NCI-H187 treated with DMSO at 0.1 percent for 48 hours (cell line): ENCODE measurements around the gene AIFM3.
"Not testable (repeated sequence)": the region's sequence is repeated elsewhere in the genome, so short reads cannot be mapped to it uniquely, and the experiment has no call there.

ENCODE experiments used
- DNase-seq: peaks from one replicate; lab custom pipeline; 2025; lab: John Stamatoyannopoulos, UW

Gene AIFM3

DNA sequence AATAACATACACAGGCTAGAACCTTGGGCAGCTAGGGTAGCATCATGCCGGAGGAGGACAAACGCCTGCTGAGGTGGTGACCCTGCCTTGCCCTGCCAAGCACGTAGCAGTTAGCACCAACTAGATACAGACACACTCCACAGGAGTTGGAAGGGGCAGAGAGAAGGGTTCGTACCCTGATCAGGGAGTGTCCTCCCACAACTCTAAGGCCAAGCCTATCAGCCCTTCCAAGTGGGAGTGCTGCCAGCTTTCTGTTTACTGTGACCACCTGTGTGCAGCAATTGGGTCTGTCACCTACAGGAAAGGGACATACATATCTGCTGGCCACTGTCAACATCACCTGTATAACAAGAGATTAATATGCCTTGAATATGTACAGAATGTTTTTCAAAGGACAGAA is 36.7 kb downstream of the AIFM3 start:
- DNase-seq, result no peak

DNA sequence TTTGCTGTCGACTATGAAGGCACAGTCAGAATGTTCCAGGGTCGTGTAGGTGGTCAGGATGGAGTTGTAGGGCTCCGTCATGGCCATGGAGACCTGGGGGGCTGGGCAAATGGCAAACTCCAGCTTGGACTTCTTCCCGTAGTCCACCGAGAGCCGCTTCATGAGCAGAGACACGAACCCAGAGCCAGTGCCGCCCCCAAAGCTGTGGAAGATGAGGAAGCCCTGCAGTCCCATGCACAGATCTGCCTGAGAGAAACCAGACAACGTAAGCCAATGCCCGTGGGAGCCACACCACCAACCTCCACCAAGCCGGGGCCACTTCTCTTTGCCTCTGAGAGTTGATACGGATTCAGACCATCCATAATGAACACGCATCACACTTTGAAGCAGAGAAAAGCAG is 42.2 kb downstream of the AIFM3 start:
- not testable (repeated sequence) for DNase-seq

DNA sequence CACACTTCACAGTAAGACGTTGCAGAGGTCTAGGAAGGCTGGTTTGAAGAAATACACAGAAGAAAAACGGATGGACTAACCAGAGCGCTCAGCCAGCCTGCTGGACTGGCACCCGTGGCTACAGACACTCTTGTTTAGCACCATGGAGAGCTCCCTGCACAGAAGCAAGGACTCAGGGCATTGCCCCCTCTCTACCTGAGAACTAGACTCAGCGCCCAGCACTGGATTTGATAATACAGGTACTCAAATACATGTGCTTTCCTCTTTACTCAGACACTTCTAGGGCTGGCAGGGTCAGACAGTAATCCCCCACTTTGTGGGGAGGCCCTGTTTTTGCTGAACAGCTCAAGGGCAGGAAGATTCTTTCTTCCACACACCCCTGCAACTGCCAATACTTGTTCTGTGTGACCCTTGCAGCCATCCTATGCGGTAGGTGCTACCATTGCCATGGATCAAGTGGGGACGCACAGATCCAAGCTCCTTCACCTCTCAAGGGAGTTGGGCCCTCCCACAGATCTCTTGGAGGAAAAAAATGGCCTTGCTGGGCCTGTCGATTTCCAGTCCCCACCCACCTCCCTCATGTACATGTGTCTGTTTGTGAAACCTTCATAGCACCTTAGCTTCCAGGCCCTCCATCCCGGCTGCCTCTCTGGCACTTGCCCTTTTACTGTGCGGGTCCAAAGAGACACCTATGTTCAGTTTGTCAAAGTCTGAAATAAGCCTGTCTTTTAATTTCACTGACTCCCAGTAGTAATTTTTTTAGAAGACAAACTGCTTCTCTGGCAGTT is 42.8 kb downstream of the AIFM3 start:
- no peak for DNase-seq

DNA sequence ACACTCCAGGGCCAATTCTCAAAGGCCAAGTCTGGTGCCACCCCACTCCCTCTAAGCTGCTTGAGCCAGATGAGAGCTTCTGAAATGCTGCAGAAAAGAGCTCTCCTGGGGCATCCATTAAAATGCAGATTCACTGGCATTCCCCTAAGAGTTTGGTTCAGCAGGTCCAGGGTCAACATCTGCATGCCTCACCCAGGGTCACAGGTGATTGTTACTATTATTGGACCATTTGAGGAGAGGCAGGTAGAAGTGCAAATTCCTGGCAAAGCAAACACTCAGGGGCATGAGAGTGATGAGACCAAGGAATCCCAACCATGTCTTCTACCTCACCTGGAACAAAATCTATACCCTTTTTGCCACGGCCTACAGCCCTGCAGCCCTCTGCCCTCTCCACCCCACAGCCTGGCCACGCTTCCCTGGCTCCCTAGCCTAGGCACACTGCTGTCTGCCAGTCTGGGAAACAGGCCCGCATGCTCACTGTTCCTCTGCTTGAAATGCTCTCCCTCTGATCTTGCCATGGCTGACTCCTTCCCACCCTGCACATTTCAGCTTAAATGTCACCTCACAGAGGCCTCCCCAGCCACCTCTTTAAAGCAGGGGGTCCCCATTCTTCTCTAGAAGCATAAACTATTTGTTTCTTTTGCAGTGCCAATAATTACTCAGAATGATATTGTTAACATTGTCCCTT is 43.5 kb downstream of the AIFM3 start:
- no peak for DNase-seq

DNA sequence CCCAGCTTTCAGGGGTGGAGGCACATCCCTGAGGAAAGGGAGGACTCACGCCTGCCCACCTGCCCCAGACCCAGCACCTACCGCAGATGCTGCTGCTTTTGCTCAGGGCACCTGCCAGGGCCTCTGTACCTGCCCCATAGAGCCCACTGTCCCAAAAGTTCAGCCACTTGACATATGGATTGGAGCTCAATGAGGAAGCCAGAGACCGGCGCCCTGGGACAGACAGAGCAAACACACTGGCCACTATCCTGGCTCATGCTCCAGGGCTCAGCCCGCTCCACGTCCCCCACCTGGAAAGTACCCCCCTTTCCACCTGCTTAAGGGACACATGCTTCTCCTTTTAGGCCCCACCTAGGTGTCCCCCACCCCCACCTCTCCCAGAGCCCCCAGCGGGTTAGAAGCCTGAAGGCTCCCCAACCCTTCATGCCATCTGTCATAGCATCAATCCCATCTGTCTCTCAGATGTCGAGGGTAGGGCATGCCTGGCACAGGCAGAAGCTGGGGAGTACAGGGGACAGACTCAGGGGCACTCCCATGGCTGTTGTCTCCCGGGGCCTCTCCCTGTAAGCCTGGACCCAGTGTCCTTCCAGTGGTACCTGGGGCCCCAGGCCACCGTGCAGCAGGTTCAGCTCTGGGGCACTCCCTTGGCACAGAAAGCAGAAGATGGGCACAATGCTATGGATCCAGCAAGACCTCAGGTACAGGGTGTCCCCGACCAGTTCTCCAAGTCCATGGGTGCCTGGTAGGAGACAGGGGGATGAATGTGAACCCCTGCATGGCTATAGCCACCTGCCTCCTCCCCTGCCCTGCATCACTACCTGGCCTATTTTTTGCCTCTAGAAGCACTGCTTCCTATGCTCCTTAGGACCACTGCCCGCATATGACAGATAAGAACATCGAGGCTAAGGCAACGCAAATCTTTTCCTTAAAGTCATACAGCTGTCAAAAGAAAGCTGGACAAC is 45.7 kb downstream of the AIFM3 start:
- DNase-seq, result no peak

DNA sequence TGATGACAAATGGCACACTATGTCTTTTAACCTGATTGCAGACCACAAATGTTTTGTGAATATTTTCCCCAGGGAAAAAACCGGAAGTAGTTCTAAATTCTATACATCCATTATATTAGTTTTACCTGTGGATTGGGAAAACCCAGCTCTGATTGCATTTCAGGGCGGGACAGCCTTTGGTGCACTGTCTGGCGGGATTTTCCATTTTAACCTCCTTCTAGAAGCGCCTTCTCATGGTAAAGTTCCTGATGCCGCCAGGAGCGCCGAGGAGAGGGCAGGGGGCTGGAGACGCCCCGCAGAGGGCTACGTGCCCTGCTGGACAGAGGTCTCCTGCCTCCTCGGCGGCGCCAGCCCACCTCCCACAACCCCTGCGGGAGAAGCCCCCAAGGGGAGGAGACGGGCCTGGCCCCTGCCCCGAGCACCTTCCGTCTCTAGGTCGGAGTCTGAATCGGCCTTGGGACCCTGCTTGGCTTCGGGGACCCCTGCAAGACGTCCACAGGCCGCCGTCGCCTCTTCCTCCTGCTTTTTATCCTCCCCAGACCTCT is 46.7 kb downstream of the AIFM3 start:
- DNase-seq, result no peak

DNA sequence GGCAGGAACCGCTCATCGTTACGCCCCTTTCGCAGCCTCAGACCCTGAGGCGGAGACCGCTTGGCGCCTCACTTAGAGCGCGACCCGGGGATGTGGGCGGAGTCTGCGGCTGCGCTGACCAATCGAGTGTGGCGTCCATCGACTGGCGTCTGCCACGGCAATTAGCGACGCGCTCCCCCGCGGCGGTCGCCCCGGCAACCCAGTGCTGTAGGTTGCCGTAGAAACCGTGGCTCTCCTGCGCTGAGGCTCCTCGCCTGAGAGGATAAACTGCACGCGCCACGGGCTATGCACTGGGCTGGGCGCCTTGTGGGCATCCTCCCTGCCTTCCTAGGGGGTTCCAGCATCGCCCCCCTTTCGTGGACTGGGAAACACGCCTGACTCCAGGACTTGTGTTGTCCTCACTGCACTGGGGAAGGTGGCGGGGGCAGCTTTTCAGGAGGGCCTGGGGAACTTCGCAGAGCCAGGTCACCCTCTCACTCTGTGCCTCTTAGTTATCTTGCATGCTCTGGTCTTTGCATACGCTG is 47.2 kb downstream of the AIFM3 start:
- peak; percentile 45 for DNase-seq

DNA sequence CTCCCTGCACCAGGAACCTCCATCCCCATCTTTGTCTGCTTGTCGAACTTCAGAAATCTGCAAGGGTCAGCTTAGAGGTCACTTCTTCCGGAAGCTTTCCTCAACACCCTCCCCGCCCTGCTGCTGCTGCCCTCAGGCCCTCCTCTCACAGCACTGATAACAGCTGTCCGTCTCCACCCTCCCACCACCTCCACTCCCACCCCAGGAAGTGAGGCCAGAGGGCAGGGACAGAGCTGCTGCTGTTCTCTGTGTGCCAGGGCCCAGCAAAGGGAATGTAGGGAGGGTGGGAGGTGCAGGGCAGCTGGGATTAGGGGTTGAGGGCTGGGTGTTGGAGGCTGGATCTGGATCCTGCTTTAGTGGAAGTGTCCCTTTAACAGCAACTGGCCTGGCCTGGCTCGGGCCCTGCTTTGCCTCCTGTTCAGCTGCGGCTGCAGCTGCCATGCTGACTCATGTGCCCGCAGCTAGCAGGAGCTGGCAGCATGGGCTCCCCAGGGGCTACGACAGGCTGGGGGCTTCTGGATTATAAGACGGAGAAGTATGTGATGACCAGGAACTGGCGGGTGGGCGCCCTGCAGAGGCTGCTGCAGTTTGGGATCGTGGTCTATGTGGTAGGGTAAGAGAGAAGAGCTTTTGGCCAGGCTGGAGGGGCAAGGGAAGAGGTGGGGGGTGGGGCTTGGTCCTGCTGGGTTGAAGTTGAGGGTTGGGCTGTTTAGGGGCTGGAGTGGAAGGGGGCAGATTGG is 47.8 kb downstream of the AIFM3 start, which contains the start of gene P2RX6:
P2RX6 (plus strand) TSS at position 440 of the 740 bp plus-strand sequence; CDS start at position 450, 10 bp downstream.
- DNase-seq, result no peak

DNA sequence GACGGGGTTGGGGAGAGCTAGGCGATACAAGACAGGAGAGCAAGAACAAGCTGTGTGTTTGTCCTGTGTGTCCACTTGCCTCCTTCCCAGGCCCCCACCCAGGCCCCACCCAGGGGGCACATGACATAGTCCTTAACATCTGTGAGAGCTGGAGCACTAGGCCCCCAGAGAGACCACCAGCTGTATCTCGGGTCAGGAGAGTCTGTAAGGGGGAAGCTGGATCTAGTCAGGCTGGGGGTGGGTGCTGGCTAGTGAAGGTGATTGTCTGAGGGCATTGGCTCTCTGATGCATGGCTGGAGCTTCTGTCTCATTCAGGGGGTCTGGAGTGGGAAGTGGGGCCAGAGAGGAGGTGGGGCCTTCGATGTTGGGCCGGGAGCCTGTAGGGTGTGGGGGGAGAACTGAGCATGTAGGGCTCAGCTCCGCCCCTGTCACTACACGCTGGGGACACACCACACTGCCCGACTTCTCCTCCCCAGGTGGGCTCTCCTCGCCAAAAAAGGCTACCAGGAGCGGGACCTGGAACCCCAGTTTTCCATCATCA is 48.5 kb downstream of the AIFM3 start:
- DNase-seq, result no peak

DNA sequence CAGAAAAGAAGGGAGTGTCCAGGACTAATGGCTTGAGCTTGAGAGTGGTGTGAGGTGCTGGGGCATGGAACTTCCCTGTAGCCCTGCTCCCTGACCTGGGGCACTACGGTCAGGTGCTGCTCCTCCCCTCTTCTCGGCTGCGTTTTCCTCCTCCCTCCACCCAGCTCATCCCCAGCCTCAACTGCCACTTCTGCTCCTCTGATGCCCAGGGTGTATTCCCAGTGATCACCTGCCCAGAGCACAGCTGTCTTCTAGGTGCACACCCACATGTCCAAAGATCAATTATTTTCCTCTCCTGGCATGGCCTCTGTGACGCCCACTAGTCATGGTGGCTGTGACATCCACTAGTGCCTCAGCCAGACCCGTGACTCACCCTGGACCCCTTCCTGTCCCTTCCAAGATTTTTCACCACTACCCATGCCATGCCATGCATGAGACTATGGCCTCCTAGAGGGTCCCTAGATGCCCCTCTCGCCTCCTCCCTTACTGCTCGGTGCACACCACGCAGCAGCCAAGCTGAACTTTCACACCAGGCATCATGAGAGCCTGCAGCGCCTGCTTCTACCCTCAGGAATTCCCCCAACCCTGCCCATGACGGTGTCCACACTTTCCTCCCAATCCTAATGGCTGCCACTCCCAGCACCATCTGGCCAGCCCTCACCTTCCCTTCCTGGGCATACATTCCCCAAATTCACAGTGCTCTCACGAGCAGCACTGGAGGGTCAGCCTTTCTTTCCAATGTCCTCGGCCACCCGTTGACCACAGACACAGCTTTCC is 49.8 kb downstream of the AIFM3 start:
- DNase-seq, result no peak

DNA sequence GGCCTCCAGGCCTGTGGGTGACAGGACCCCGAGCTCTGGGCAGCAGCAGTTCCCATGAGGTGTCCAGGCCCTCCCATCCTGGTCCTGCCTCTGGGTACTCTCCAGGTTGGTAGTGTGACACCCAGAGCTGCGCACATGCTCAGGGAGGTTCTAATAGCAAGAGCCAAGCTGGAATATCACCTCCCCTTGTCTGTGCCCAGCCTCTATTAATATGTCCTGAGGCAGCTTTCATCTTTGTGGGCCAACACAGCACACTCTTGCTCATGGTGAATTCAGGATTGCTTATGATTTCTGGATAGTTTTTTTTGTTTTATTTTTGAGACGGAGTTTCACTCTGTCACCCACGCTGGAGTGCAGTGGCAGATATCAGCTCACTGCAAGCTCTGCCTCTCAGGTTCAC is 51.3 kb downstream of the AIFM3 start:
- DNase-seq, result no peak

DNA sequence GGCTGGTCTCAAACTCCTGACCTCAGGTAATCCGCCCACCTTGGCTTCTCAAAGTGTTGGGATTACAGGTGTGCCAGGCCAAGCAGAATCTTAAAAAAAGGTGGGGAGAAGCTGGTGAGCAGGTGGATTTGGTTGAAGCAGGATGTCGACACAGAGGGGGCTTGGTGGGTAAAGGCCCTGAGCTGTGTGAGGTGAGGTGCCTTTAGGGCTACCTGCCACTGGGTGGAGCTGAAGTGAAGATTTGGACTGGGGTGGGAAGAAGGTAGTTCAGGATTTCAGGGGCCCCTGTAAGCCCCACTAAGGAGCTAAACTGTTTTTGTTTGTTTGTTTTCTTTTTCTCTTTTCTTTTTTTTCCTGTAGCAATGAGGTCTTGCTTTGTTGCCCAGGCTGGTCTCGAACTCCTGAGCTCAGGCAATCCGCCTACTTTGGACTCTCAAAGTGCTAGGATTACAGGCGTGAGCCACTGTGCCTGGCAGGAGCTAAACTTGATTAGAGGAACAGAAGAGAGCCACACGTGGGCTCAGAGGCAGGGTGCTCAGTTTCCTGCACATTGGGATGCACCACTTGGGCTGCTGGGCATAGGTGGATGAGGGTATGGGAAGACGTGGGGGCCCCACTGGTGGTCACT is 53.9 kb downstream of the AIFM3 start:
- DNase-seq, result no peak

DNA sequence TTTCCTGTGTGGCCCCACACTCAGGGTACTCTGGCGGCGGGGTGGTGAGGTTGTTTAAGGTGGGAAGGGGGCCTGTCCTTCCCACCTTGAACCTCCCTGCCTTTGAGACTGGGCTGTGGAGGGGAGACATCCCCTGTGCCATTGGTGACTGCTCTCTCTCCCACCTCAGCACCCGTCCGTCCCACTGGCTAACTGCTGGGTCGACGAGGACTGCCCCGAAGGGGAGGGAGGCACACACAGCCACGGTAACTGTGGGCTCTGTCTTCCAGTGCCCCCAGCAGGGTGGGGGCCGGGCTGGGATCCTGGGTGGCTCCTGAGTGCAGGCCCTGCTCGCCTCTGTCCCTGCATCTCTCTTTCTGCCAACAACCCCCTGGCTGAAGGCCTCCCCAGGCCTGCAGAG is 55.5 kb downstream of the AIFM3 start:
- no peak for DNase-seq

DNA sequence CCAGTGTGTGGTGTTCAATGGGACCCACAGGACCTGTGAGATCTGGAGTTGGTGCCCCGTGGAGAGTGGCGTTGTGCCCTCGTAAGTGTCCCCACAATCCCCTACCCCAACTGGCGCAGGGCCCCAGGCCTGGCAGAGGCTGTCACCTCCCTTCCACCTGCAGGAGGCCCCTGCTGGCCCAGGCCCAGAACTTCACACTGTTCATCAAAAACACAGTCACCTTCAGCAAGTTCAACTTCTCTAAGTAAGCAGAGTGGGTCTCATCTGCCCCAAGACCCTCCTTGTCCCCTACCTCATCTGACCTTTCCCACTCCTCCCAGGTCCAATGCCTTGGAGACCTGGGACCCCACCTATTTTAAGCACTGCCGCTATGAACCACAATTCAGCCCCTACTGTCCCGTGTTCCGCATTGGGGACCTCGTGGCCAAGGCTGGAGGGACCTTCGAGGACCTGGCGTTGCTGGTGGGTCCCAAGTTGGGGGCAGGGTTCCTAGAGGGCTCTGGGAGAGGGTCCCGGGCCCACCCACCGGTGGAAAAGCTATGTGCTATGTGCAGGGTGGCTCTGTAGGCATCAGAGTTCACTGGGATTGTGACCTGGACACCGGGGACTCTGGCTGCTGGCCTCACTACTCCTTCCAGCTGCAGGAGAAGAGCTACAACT is 56.0 kb downstream of the AIFM3 start:
- DNase-seq, result no peak

DNA sequence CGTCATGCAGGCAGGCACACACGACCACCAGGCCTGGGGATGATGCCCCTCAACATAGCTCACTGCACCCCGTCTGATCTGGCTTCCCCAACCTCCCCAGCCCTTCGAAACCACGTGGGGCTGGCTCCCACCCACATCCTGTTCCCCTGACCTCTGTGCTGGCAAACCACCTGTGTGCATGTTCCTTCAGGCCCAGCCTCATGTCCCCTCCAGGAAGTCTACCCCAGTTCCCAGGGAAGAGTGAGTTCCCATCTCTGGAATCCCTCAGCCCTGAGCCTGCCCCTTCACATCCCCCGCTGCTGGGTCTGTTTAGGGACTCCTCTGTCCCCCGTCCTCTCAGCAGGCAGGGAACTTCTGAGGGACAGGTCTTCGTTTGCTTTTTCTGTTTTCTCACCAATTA is 58.2 kb downstream of the AIFM3 start:
- DNase-seq, result no peak

DNA sequence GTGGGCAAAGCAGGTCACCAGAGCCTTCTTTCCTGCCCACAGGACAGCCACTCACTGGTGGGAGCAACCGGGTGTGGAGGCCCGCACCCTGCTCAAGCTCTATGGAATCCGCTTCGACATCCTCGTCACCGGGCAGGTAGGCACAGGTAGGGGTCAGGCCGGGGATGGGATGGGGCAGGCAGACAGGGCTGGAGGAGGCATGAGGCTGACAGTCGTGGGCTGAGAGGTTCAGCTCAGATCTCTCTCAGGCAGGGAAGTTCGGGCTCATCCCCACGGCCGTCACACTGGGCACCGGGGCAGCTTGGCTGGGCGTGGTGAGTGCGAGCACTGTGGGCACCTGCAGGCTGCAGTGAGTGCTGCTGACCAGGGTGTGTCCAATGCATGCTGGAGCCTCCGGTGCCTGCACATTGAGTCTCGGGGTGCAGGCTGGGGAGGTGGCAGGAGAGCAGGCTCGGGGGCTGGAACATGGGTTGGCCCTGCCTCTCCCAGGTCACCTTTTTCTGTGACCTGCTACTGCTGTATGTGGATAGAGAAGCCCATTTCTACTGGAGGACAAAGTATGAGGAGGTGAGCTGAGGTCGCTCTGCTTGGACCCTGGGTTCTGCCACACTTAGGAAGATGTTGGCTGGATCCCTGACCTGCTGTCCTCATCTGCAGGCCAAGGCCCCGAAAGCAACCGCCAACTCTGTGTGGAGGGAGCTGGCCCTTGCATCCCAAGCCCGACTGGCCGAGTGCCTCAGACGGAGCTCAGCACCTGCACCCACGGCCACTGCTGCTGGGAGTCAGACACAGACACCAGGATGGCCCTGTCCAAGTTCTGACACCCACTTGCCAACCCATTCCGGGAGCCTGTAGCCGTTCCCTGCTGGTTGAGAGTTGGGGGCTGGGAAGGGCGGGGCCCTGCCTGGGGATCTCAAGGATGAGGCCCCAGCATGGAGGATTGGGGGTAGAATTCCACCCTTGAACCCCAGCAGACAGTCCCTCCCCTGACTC is 59.0 kb downstream of the AIFM3 start:
- DNase-seq, result no peak

DNA sequence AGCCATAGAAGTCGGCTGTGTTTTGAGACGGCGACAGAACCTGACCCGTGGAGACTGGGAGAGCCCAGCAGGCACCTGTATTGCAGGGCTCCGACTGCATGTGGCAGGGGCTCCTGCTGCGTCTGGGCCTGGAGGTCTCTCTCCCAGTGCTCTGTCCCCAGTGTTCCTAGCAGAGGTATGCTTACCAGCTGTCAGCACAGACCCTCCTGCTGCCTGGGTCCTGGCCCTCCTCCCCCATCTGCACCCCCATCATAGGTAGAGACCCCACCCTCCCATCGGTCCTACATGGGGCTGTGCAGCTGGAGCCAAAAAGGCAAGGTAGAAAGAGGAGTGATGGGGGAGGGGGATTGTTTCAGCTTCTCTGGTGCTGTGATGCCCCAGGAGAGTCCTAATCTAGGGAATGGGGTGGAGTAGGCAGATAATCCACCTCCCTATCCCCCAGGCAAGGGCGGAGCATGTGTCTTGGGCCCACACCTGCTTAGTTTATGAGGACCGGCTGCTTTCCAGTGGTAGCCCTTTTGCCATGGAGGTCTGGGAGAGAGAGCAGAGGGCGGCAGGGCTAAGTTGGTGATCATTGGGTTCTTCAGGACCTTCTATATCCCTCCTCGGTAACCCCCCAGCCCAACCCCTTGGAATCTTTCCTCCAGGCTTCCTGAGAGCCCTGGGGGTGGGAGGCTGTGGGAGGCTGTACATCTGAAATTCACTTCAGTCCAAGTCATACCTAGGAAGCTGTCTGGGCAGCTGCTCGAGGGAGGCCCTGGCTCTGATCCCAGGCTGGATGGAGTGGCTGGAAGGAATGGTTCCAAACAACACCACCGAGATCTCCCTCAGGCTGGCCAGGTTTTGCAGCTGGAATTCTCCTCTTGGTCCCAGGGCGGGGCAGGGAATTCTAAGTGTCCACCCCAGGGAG is 60.0 kb downstream of the AIFM3 start:
- no peak for DNase-seq
